ENCODE results near the gene TTC4.

DNA sequence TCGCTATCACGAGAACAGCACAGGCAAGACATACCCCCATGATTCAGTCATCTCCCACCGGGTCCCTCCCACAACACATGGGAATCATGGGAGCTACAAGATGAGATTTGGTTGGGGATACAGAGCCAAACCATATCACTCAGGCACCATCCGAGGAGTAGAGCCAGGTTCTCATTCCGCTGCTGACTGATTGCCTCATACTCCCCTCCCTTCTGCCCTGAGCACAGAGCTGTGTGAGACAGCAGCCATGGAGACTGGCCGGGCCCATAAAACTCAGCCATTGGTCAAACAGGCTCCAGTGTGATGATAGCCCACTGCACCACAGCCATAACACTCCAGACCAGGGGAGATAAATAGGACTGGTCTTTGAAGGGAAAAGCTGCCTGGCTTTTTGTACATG lies 22.6 kb downstream of the TTC4 start:
- TF ChIP-seq EZH2 (IDR thresholded peaks at IDR 0.05): no peak
- TF ChIP-seq POLR2AphosphoS5 (IDR thresholded peaks at IDR 0.05; ENCODE audit: borderline replicate concordance, low read depth, low read length): no peak
